GM21723 (cell line): Measurements from ENCODE around the gene OCIAD2.
"Not testable (repeated sequence)": the region's sequence is repeated elsewhere in the genome, so short reads cannot be mapped to it uniquely, and the experiment has no call there.

Experiments used
- ATAC-seq: cut with Tn5 transposase; IDR thresholded peaks from one replicate; pipeline ENCODE4 v1.9.1; 2021; ENCODE audit warnings: mild to moderate bottlenecking, moderate library complexity; ENCODE audit not compliant: unreplicated experiment

Gene OCIAD2

DNA sequence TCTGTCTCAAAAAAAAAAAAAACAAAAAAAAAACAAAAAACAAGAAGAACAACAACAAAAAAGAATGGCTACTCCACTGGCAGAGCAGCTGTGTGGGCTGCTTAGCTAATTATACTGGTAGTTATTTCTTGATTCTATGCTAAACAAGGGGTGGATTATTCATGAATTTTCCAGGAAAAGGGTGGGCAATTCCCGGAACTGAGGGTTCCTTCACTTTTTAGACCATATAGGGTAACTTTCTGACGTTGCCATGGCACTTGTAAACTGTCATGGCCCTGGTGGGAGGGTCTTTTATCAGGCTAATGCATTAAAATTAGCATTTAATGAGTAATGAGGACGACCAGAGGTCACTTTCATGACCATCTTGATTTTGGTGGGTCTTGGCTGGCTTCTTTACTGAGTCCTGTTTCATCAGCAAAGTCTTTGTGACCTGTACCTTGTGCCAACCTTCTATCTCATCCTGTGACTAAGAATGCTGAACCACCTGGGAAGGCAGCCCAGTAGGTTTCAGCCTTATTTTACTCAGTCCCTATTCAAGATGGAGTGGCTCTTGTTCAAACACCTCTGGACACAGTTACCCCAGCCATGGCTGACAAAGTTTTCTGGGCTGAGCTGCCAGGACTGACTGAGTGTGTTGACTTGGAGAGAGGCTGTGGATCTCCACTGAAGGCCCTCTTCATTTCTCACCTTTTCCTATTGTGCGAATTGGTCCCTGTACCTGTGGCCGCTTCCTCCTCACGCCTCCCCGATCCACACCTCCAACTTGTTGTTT lies 1.3 kb upstream of the OCIAD2 start:
- no peak for ATAC-seq

DNA sequence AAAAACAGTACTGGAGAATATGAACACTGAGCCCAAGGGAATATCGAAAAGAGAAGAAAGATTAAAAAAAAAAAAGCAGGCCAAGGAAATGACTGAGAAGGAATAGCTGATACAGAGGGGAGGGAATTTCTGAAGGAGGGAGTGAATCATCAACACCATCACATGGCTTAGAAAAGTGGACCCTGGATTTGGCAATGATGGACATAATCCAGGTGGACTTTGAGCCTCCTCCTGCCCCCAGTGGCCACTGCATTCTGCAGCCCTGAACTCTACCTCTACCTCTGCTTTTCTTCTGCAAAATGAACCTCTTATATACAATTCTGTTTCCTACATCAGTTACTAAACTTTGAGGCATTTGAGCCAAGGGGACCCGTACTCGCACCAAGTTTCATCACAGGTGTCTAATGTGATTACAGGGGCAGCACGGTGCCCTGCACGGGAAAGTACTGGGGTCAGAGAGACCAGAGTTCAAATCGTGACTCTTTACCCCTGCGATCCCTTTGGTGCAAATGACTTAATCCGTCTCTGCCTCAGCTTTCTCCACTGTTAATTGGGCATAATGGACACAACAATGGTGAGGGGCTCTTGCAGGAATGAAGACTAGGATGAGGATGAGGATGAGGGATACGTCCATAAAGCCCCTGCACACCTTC lies 1.1 kb downstream of the OCIAD2 start:
- ATAC-seq = no peak

DNA sequence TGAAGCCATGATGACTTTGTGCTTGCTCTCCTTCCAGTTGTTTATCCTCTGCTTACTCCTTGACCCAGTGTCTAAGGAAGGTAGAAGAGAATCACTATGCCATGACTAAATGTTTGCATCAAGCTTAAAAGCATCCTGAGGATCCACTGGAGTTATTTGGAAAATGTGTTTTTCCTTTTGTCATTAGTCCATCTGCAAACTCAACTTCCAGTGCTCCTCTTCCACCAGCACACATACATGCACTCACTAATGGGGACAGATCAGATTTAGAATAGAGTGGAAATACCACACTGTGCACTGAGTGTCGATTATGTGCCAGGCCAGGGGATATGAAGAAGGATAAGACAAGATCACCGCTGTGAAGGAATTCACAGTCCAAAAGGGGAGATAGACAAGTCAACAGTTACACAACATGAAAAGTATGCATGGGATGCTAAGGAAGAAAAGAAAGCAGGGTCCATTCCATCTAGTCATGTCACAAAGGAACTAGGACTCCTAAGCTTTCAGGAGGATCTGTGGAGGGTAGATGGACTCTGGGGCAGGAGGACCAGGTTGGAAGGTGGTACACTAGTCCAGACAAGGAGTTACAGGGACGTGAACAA lies 1.9 kb downstream of the OCIAD2 start:
- ATAC-seq = no peak

DNA sequence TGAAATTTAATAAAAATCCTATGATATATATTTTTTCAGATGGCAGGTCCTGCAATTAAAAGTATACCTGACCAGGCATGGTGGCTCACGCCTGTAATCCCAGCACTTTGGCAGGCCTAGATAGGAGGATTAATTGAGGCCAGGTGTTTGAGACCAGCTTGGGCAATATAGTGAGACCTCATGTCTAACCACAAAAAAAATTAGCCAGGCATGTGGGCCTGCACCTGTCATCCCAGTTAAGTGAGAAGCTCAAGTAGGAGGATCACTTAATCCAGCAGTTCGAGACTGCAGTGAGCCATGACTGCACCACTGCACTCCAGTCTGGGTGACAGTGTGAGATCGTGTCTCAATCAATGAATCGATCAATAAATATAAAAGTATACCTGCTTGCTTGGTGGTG lies 2.5 kb downstream of the OCIAD2 start:
- ATAC-seq = no peak

DNA sequence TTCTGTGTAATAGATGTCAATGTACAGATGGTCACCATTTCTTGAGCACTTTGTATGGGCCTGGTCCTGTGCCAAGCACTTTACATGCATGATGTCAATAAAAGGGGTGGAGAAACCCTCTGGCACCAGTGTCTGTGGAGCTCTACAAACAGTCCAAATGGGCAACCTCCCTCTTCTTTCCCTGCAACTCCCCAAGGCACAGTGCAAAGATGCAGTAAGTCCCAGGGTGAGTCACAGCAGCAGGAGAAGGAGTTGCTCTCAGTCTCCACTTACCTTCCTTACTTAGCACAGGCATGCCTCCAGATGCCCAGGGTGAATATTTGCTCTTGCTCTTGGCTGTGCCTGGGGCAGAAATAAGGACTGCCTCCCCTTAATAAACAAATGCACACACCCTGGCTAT lies 4.3 kb downstream of the OCIAD2 start:
- ATAC-seq = no peak

DNA sequence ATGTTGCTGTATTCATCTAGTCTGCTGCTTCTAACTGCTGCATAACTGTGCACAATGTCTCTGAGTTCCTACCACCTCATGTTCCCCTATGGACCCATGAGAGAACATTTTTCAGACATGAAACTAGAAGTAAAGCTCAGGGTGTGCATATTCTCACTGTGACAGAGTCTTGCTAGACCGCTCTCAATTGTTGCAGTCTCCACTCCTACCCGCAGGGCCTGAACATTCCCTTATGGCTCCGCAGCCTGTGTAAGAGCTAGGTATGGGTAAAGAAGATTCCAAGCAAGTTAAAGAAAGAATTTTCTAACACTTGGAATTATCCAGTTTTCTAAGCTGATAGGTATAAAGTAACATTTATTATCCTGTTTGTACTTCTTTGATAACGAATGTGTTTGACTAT lies 5.4 kb downstream of the OCIAD2 start:
- ATAC-seq = no peak

DNA sequence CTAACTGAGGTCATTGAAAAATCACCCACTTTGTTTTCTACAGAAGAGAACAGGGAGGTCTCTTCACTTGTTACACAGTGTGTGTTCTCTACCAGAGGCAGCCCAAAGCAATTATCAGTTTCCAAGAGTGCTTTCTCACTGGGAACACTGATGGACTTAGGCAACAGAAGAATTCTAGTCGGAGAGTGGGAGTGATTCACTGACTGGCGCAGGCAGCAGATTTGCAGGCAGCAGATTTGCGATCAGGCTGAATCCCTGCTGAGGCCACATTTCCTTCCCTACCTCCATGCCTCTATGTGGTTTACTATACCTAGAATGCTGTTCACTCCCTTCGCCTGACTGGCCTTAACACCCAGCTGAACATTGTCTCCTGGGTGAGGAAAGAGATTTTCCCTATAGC lies 6.6 kb downstream of the OCIAD2 start:
- no peak for ATAC-seq

DNA sequence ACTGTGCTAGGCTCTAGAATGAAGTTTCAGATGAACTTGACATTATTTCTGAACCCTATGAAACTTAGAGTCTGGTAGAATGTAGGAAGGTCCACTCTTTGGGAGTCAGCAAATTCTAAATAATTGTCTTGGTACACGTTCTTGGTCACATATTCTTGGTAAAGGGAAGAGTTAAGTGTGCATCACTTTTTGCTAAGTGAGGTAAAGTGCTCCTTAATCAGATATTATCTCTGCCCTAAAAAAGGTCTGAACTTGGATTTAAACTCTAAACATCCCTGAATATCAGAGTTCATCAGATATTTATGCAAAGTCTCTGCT lies 7.2 kb downstream of the OCIAD2 start:
- peak; percentile 13 for ATAC-seq

DNA sequence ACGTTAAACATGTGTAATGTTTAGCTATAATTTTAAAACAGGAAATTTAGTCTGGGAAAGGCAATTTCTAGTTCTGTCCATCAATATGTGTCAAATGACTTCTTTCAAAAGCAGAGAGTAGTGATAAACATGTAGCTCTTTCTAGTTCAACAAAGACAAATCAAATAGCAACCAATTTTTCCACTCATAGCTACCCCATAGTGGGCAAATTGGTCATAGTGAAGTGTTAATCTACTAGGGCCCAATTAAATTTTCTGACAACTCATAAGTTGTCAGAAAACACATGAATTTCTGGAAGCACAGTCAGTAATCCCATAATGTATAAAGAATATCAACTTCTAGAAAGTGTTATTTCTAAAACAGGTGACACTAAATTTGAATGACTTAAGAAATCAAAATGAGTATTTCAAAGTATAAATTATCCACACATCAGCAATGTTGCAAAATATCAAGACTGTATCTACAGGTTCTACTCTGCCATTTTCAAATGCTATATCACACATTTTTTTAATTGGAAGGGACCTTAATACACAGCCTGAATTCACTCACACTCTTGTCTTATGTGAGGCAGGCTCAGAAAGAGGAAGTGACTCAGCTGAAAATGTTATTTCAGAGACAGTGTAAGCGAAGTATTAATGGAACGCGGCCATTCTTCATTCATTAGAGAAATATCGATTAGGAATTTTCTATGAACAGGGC lies 7.7 kb downstream of the OCIAD2 start:
- ATAC-seq = peak; percentile 74

DNA sequence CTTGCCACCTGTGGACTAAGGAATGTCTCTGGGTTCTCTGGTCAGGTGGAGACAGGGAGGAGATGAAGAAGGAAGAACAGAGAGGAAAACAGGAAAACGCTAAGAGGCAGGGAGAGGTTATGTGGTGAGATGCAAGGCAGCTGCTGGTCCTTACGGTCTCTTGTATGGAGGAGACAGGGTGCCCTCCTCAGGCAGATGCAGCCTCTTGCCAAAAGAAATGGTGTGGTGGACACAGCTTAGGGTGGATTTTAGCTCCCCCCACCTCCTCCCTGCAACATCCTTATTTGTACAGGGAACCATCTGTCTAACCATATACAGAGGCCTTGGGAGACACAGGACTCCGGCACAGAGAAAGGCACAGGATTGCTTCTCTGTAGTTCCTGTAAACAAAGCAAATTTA lies 9.7 kb downstream of the OCIAD2 start:
- no peak for ATAC-seq

DNA sequence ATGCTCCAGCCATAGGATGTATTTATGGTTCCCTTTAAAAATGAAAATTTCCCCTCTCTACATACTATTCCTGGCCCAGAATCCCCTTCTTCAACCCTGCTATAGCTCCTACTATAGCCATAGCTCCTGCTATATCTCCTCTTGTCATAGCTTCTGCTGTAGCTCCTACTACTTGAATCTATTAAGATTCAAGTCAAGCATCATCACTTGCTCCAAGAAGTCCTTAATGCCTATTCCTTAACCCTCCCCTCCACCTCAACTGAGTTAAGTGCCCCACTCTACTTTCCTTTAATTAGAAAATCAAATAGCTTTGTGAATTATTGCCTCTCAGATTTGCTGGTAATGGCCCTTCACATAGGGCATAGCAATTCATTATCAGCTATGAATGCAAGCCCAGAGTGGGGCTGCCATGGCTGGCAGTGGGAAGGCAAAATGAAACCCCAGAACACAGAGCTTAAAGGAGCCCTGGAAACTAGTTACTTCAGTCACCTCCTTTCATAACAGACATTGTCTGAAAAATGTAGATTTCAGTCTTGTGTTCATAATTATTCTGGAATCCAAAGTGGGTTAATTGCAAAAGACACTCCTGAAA lies 15.4 kb downstream of the OCIAD2 start:
- no peak for ATAC-seq

DNA sequence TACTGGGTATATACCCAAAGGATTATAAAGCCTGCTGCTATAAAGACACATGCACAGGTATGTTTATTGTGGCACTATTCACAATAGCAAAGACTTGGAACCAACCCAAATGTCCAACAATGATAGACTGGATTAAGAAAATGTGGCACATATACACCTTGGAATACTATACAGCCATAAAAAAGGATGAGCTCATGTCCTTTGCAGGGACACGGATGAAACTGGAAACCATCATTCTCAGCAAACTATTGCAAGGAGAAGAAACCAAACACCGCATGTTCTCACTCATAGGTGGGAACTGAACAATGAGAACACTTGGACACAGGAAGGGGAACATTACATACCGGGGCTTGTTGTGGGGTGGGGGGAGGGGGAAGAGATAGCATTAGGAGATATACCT lies 16.8 kb downstream of the OCIAD2 start:
- not testable (repeated sequence) for ATAC-seq

DNA sequence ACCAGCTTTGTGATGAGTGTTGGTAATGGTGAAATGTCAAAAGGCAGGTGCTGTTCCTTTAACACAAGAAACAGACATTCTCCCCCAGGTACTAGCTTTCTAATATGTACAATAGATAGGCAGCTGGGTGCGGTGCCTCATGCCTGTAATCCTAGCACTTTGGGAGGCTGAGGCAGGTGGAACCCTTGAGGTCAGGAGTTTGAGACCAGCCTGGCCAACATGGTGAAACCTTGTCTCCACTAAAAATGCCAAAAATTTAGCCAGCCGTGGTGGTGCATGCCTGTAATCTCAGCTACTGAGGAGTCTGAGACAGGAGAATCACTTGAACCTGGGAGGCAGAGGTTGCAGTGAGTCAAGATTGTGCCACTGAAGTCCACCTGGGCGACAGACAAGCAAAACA lies 24.9 kb downstream of the OCIAD2 start:
- ATAC-seq = not testable (repeated sequence)

DNA sequence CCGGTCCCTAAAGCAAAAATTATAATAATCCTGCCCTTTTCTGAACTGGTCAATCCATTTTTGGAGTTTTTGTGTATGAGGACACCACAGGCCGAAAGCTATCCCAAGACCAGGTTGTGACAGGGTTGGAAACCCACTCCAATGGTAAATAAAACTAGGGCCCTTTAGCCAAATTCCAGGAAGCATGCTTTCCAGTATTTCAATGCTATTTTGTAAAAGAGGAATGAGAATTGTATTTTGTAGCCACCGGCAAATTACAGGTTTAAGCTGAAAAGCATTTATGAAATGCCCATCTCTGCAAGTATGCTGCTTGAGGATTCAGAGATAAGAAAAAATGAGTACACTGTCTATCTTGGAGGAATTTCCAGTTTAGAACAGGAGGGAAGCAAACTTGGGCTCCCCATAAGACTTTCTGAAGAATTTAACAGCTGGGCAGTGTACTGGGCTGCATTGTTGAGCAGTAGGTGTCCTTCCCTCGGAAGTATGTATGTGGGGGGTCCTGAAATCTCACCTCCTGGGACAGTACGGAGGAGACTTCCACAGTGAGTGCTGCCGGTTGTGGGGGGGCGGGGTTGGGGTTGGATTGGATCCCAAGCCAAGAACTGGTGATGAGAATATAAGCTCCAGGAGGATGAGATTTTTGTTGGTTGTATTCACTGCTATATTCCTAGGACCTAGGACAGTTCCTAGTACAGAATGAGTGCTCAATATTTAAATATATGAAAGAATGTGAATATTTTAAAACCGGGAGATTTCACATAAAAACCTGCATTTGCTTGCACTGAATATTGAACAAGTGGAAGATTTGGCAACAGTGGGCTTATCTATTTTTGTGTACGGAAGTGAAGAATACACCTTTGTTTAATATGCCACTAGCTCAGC lies 26.8 kb downstream of the OCIAD2 start:
- no peak for ATAC-seq

DNA sequence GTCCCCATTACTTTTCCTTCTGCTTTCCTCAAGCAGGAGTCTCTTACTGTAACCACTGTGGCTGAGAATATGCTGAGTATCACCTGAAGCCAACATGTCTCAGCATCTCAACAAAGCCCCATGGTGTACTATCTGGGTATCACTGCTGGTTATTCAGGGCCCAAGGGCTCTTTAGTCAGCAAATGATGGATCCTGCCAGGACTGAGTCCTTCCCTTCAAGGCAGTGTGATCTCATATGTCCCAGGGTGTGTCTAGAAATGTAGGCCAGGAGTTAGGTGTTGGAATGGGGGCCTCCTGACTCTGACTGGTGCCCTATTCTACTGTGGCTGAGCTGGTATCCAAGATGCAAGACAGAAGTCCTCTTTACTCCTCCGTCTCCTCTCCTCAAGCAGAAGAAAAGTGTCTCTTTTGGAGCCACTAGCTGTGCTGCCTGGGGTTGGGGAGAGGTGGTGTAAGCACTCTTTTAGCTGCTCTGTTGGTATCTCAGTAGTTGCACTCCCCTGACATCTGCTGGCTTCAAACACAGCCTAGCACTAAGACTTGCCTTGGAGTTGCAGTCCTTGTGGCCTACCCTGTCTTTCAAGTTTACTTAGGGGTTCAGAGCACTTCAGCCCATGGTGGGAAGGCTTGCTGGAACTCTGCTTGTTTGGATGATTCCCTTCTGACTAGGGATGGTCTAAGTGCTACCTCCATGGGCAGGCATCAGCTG lies 28.6 kb downstream of the OCIAD2 start:
- ATAC-seq = no peak

DNA sequence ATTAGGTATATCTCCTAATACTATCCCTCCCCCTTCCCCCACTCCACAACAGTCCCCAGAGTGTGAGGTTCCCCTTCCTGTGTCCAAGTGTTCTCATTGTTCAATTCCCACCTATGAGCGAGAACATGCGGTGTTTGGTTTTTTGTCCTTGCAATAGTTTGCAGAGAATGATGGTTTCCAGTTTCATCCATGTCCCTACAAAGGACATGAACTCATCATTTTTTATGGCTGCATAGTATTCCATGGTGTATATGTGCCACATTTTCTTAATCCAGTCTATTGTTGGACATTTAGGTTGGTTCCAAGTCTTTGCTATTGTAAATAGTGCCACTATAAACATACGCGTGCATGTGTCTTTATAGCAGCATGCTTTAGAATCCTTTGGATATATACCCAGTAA lies 41.9 kb downstream of the OCIAD2 start:
- not testable (repeated sequence) for ATAC-seq

DNA sequence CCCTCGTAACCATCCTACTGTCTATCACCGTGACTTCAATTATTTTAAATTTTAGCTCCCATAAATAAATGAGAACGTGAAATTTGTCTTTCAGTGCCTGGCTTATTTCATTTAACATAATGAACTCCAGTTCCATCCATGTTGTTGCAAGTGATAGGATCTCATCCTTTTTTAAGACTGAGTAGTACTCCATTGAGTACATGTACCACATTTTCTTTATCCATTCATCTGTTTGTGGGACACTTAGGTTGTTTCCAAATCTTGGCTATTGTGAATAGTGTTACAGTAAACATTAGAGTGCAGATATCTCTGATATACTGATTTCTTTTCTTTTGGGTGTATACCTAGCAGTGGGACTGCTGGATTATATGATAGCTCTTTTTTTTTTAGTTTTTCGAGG lies 42.8 kb downstream of the OCIAD2 start:
- ATAC-seq = no peak

DNA sequence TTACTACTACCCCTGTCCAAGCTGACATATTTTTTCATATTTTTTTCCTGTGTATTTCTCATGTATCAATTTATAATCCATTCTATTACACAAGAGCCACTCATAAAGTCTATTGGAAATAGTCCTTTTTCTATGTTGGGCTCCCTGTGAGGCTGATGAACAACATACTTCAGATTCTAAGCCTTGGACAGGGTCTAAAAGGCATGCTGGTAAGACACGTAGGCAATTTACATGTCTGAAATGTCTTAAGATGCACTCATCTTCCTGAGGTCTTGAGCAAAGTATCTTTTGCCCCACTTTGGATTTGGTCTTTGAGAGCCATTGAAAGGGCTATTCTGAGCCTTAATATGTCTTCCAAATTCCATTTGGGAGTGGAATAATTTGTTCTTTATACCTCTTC lies 43.9 kb downstream of the OCIAD2 start:
- ATAC-seq = no peak

DNA sequence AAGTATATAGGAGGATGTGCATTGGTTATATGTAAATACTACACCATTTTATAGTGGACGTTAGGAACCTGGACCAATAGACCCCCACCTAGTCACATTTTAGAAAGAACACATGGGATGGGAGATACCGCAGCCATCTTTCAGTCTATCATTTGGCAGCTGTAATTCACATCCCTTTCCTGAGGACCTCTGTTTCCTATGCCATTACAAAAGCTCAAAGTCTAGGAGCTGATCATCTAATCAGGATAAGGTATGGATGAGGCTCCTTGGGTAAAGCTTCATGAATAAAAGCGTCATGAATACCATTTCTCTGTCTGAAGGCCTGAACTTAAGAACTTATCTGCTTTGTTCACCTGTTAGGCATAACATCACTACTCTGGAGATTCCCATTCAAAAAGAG lies 44.5 kb downstream of the OCIAD2 start:
- ATAC-seq = no peak

DNA sequence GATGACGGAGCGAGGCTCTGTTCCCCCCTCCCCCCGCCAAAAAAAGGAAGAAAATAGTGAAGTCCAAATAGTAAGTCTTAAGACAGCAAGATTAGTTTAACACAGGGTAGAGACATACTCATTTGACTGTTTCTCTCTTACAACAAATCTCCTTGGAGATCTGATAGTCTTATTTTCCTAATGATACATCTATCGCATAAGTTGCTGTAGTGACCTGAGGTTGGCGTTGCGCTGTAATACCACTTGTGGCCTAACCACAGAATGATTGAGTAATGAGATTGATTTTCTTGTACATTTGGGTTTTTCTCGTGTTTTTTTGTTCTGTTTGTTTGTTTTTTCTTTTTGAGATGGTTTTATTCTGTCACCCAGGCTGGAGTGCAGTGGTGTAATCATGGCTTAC lies 48.4 kb downstream of the OCIAD2 start:
- no peak for ATAC-seq
